Calu3 (cell line): ENCODE results near the gene SH3RF1. TPM values are rescaled to one million over a fixed set of nuclear protein-coding genes. Genes with fewer than 3 reads are reported as not detected.

ENCODE experiments used
- BruUV-seq: library from RNA; stranded (reverse); fragments of 400-500 nt; replicated peaks from 2 replicates; lab custom pipeline; 2021; lab: Mats Ljungman, UMichigan
- CTCF ChIA-PET: fragments of 300-600 bp; sonication (Branson Sonifier 250); formaldehyde crosslinking; loops from one replicate; lab custom pipeline; 2022; ENCODE audit warnings: antibody characterized with exemption; lab: Charles Lee
- DNase-seq: peaks from one replicate; pipeline ENCODE4 v3.0.0; 2022
- H3K27ac Mint-ChIP-seq: one replicate; pipeline ENCODE4 v1.8.0; 2022; ENCODE audit warnings: mixed read lengths; ENCODE audit not compliant: unreplicated experiment
- H3K27me3 Mint-ChIP-seq: one replicate; pipeline ENCODE4 v1.8.0; 2022; ENCODE audit warnings: mixed read lengths; ENCODE audit not compliant: unreplicated experiment
- H3K36me3 Mint-ChIP-seq: one replicate; pipeline ENCODE4 v1.8.0; 2022; ENCODE audit warnings: mild to moderate bottlenecking, moderate library complexity, mixed read lengths; ENCODE audit not compliant: insufficient read depth, unreplicated experiment
- H3K4me1 Mint-ChIP-seq: one replicate; pipeline ENCODE4 v1.8.0; 2022; ENCODE audit warnings: mild to moderate bottlenecking, low read depth, mixed read lengths; ENCODE audit not compliant: unreplicated experiment
- H3K4me3 Mint-ChIP-seq: one replicate; pipeline ENCODE4 v1.8.0; 2022; ENCODE audit warnings: mild to moderate bottlenecking, low read depth, moderate library complexity, mixed read lengths; ENCODE audit not compliant: unreplicated experiment
- H3K9me3 Mint-ChIP-seq: one replicate; pipeline ENCODE4 v1.8.0; 2022; ENCODE audit warnings: low read depth, mixed read lengths; ENCODE audit not compliant: unreplicated experiment
- intact Hi-C: fragments of 100-400 bp; cut with micrococcal nuclease; formaldehyde crosslinking; loops from one replicate; pipeline ENCODE4 v1.10.0; 2022; ENCODE audit not compliant: unreplicated experiment
- total RNA-seq: library from RNA; stranded (reverse); gene quantifications from 2 replicates; pipeline ENCODE4 v1.2.3, GENCODE V29; 2022
- TF ChIP-seq, protein P1 (sequence below): fragments of 200-600 bp; IDR thresholded peaks from one replicate; pipeline ENCODE4 v1.8.0; 2022; ENCODE audit warnings: antibody characterized with exemption; ENCODE audit not compliant: unreplicated experiment

SH3RF1 gene
- total RNA-seq, 1 experiment from 2014 or later, result 70.1 TPM

DNA sequence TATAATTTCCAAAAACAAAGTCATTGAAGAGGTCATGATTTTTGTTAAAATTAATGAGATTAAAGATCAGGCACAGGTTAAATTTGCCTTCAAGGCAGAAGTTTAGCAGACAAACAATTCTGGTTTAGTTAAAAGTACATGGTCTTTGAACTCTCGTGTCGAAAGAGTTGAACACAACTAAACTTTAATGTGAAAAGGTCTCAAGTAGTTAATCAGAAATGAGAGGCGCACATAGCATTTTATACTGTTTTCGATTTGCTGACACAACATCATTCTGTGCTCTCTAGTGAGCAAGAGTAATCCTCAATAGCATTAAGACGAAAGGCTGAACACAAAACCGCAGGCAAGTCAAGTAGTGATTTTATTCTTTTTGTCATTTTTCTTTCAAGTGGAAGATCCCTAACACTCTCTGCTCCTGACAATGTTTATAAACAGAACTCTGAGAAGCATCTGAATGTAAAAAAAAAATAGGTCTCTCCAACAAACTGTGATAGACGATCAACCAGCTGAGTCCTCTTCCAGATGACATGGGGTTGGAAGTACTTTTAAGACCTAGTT is 49.8 kb downstream of the SH3RF1 start:
- no peak overlapping the region for H3K27ac Mint-ChIP-seq
- intact Hi-C loops, result no loop called here
- H3K9me3 Mint-ChIP-seq, result no peaks in the 10 kb centered on the region
- TF ChIP-seq, protein P1, sequence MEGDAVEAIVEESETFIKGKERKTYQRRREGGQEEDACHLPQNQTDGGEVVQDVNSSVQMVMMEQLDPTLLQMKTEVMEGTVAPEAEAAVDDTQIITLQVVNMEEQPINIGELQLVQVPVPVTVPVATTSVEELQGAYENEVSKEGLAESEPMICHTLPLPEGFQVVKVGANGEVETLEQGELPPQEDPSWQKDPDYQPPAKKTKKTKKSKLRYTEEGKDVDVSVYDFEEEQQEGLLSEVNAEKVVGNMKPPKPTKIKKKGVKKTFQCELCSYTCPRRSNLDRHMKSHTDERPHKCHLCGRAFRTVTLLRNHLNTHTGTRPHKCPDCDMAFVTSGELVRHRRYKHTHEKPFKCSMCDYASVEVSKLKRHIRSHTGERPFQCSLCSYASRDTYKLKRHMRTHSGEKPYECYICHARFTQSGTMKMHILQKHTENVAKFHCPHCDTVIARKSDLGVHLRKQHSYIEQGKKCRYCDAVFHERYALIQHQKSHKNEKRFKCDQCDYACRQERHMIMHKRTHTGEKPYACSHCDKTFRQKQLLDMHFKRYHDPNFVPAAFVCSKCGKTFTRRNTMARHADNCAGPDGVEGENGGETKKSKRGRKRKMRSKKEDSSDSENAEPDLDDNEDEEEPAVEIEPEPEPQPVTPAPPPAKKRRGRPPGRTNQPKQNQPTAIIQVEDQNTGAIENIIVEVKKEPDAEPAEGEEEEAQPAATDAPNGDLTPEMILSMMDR, result no peak
- BruUV-seq, result no TSS peak
- H3K4me3 Mint-ChIP-seq, result peak overlapping the region; percentile 45
- CTCF ChIA-PET, result no interaction called here
- no peak for DNase-seq
- H3K36me3 Mint-ChIP-seq, result peaks cover 28% of the 10 kb centered on the region
- H3K4me1 Mint-ChIP-seq, result peaks cover 33% of the 10 kb centered on the region
- no peaks in the 10 kb centered on the region for H3K27me3 Mint-ChIP-seq

DNA sequence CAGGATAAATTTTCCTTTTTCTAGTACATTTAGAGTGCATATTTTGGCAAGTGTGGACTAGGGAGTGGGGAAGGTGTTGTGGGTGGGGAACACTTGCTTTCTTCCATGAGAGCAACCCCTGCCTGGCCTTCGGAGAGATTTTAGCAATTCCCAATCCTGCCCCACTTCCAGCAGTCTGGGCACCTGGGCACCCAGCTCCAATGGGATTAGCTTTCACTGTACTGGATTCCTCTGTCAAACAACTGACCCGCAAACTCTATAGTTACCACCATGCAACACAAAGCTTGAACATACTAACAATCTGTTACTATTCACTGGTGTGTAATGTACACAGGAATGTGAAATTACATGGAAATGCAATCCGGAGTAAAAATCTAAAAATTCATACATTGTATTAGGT is 50.3 kb downstream of the SH3RF1 start:
- CTCF ChIA-PET, result no interaction called here
- no peak for DNase-seq
- intact Hi-C loops, result no loop called here
- TF ChIP-seq, protein P1, result no peak
- Mint-ChIP-seq H3K9me3 (no peaks in the 10 kb centered on the region), H3K36me3 (peaks cover 28% of the 10 kb centered on the region), H3K27me3 (no peaks in the 10 kb centered on the region), H3K4me1 (peaks cover 33% of the 10 kb centered on the region), H3K27ac (no peak overlapping the region), H3K4me3 (peak overlapping the region; percentile 45)
- BruUV-seq, result no TSS peak

DNA sequence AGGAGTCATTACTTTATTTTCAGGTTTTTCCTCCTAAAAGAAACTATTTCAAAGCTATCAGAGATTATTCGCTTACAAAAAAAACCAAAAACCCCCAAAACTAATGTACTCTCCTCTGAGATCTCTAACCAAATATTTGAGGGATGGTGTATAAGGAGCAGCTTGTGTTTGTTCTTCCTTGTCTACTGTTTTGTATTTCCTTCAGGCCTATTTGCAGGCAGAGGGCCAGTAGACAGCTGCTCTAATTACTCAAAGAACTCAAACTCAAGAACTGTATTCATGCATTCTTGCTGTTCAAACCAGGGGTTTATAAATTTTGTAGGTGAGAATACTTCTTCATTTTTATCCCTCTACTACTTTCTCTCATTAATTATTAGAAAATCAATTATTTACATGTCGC is 51.3 kb downstream of the SH3RF1 start:
- CTCF ChIA-PET, result no interaction called here
- Mint-ChIP-seq H3K27me3 (no peaks in the 10 kb centered on the region), H3K36me3 (peaks cover 29% of the 10 kb centered on the region), H3K9me3 (no peaks in the 10 kb centered on the region), H3K27ac (peak overlapping the region; percentile 33), H3K4me3 (no peak overlapping the region), H3K4me1 (peaks cover 33% of the 10 kb centered on the region)
- intact Hi-C loops, result no loop called here
- no peak for DNase-seq
- TF ChIP-seq, protein P1, result no peak
- no TSS peak for BruUV-seq

DNA sequence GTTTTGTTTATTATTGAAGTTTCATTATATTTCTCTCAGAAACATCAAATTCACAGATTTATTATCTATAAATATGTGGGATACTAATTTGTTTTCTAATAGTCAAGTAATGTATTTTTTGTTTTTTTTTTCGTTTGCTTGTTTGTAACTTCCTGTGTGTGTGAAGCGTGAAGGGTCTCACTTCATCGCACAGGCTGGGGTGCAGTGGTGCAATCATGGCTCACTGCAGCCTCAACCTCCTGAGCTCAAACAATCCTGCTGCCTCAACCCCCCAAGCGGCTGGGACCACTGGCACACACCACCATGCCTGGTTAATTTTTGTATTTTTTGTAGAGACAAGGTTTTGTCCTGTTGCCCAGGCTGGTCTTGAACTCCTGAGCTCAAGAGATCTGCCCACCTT is 55.1 kb downstream of the SH3RF1 start:
- Mint-ChIP-seq H3K27me3 (no peaks in the 10 kb centered on the region), H3K4me1 (peaks cover 36% of the 10 kb centered on the region), H3K9me3 (peaks cover 2% of the 10 kb centered on the region), H3K36me3 (peaks cover 36% of the 10 kb centered on the region), H3K4me3 (no peak overlapping the region), H3K27ac (no peak overlapping the region)
- no peak for DNase-seq
- BruUV-seq, result no TSS peak
- TF ChIP-seq, protein P1, result no peak
- intact Hi-C loops, result no loop called here
- CTCF ChIA-PET, result interaction anchor here (0.9 kb wide), 1 partner anchor 9 kb away, joined by 3 read pairs; no protein-coding TSS in a partner anchor
